Astrocyte of the cerebellum (primary cell): ENCODE measurements around the gene MSGN1.

Experiments used
- DNase-seq: peaks from one replicate; pipeline ENCODE4 v3.0.0-alpha.2; 2011; ENCODE audit warnings: low read depth
- H3K4me3 ChIP-seq: 2 replicates; pipeline ENCODE4 v1.5.1; 2011; ENCODE audit warnings: mild to moderate bottlenecking, low read depth, low read length, moderate library complexity
- CTCF ChIP-seq: IDR thresholded peaks from 2 replicates; pipeline ENCODE4 v1.5.1; 2012; ENCODE audit warnings: low read length, low read depth, moderate library complexity, mild to moderate bottlenecking; ENCODE audit errors: missing control alignments
- in situ Hi-C: cut with HindIII; loops from 2 replicates; pipeline ENCODE4 v1.10.0; 2017; ENCODE audit warnings: low sequenced_read_pairs

MSGN1 gene

GRCh38 chr2:17867133-17867532, 50.9 kb downstream of the MSGN1 start:
- TF ChIP-seq CTCF: no peak
- DNase-seq: no peak
- in situ Hi-C loops: no loop called here
- H3K4me3 ChIP-seq: no peak overlapping the region
